Activated CD4-positive, alpha-beta T cell treated with anti-CD3 and anti-CD28 coated beads, Interleukin-2, amount 10 ng/mL, durations not matched to agents 7 days and 5 days (primary cell): ENCODE measurements around the gene NDUFAB1. TPM values are rescaled to one million over a fixed set of nuclear protein-coding genes. Genes with fewer than 3 reads are reported as not detected.

Source experiments
- CTCF ChIA-PET: fragments of 350-600 bp; sonication (Branson Sonifier 250); formaldehyde crosslinking; loops from one replicate; lab custom pipeline; 2021; ENCODE audit warnings: antibody characterized with exemption; lab: Charles Lee
- POLR2A ChIA-PET: fragments of 350-600 bp; sonication (Branson Sonifier 250); formaldehyde crosslinking; loops from one replicate; lab custom pipeline; 2021; ENCODE audit warnings: antibody characterized with exemption; lab: Charles Lee
- DNase-seq: peaks from one replicate; pipeline ENCODE4 v3.0.0-alpha.2; 2020
- H3K27ac Mint-ChIP-seq: one replicate; pipeline ENCODE4 v1.8.0; 2021; ENCODE audit warnings: mild to moderate bottlenecking, moderate library complexity, mixed read lengths
- H3K27me3 Mint-ChIP-seq: one replicate; pipeline ENCODE4 v1.8.0; 2021; ENCODE audit warnings: mixed read lengths
- H3K36me3 Mint-ChIP-seq: one replicate; pipeline ENCODE4 v1.8.0; 2021; ENCODE audit warnings: low read depth, mixed read lengths
- H3K4me1 Mint-ChIP-seq: one replicate; pipeline ENCODE4 v1.8.0; 2021; ENCODE audit warnings: mixed read lengths
- H3K4me3 Mint-ChIP-seq: one replicate; pipeline ENCODE4 v1.8.0; 2021; ENCODE audit warnings: mild to moderate bottlenecking, moderate library complexity, mixed read lengths
- H3K9me3 Mint-ChIP-seq: one replicate; pipeline ENCODE4 v1.8.0; 2021; ENCODE audit warnings: mixed read lengths
- total RNA-seq, 2 experiments: library from RNA; stranded (reverse); gene quantifications; one replicate each; pipeline ENCODE4 v1.2.3, GENCODE V29; 2021

The NDUFAB1 gene
- total RNA-seq, 2 experiments from 2014 or later = 57.8 to 82.6 TPM

- Mint-ChIP-seq H3K9me3 (no peaks in the 10 kb centered on the region), H3K4me1 (no peaks in the 10 kb centered on the region), H3K4me3 (no peak overlapping the region), H3K36me3 (peaks cover 26% of the 10 kb centered on the region), H3K27me3 (no peaks in the 10 kb centered on the region), H3K27ac (peak overlapping the region; percentile 38)
- no peak for DNase-seq
- ChIA-PET CTCF (interaction anchor here (0.7 kb wide), 1 partner anchor 50 kb away, joined by 4 read pairs; no protein-coding TSS in a partner anchor), POLR2A (no interaction called here)
These were observed 16.7 kb downstream of the NDUFAB1 start for GRCh38 chr16:23579371-23579770.

- POLR2A ChIA-PET = no interaction called here
- no peak overlapping the region for H3K4me3 Mint-ChIP-seq
These were observed 17.9 kb downstream of the NDUFAB1 start for GRCh38 chr16:23578101-23578830.

GRCh38 chr16:23577493-23577892, 18.6 kb downstream of the NDUFAB1 start:
- no peak overlapping the region for H3K4me3 Mint-ChIP-seq
- no peak for DNase-seq
- H3K36me3 Mint-ChIP-seq = peaks cover 25% of the 10 kb centered on the region
- CTCF ChIA-PET = interaction anchor here (2.0 kb wide), 1 partner anchor 20 kb away, joined by 5 read pairs; the partner anchor contains the start of genes EARS2 and UBFD1
- no peak overlapping the region for H3K27ac Mint-ChIP-seq
- no peaks in the 10 kb centered on the region for H3K27me3 Mint-ChIP-seq
- H3K9me3 Mint-ChIP-seq = no peaks in the 10 kb centered on the region
- POLR2A ChIA-PET = no interaction called here
- no peaks in the 10 kb centered on the region for H3K4me1 Mint-ChIP-seq

More at GRCh38 chr16:23578101-23578830, 17.9 kb downstream of the NDUFAB1 start:
- Mint-ChIP-seq H3K36me3 (peaks cover 23% of the 10 kb centered on the region), H3K9me3 (no peaks in the 10 kb centered on the region), H3K27ac (no peak overlapping the region), H3K4me1 (no peaks in the 10 kb centered on the region), H3K27me3 (no peaks in the 10 kb centered on the region)
- CTCF ChIA-PET = interaction anchor here (2.0 kb wide), 1 partner anchor 21 kb away, joined by 5 read pairs; the partner anchor contains the start of genes EARS2 and UBFD1
- no peak for DNase-seq

- Mint-ChIP-seq H3K4me3 (no peak overlapping the region), H3K27me3 (no peaks in the 10 kb centered on the region), H3K27ac (no peak overlapping the region), H3K4me1 (no peaks in the 10 kb centered on the region), H3K9me3 (no peaks in the 10 kb centered on the region), H3K36me3 (peaks cover 21% of the 10 kb centered on the region)
- no peak for DNase-seq
- ChIA-PET CTCF (no interaction called here), POLR2A (no interaction called here)
These were observed 20.3 kb downstream of the NDUFAB1 start for GRCh38 chr16:23575834-23576233.

DNA sequence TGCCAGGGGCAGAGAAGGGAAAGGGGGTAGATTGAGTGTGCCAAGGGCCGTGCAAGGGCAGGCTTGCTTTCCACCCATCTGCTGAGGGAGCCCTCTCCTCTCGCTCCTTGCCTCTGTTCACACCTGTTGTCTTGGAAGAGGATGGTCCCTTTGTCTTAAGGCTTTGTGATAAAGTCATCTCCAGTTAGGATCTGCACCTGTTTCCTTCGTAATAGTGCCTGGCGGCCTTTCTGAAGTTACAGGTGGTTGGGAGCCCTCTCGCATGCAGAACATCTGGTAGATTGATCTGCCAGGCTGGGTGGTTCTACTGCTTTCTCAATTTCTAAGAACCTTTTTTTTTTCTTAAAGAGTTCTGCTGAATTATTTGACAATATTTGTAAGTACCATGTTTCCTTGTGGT, 22.3 kb downstream of the NDUFAB1 start:
- Mint-ChIP-seq H3K4me3 (no peak overlapping the region), H3K36me3 (peaks cover 20% of the 10 kb centered on the region), H3K27ac (no peak overlapping the region), H3K27me3 (no peaks in the 10 kb centered on the region), H3K4me1 (no peaks in the 10 kb centered on the region), H3K9me3 (no peaks in the 10 kb centered on the region)
- ChIA-PET CTCF (no interaction called here), POLR2A (interaction anchor here (0.6 kb wide), 1 partner anchor 68 kb away, joined by 6 read pairs; the partner anchor contains the start of gene DCTN5)
- DNase-seq = no peak

DNA sequence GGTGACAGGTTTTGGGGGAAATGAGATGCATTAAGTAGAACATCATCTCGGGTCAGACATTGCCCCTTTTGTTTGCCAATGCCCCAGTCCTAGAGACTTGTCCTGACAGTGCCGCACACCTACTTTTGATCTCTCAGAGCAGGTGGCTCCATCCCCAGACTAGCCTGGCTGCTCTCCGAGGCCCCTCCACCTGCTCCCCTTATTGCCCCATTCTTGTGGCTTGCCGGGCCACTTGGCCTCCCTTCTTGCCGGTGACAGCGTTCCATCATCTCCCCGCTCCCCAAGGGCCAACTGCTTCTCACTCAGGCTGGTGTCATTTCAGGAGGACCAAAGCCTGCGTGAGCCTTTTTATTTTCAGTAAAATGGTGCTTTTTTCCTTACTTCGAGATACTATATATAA, 23.7 kb downstream of the NDUFAB1 start:
- DNase-seq = no peak
- H3K4me1 Mint-ChIP-seq = no peaks in the 10 kb centered on the region
- no peak overlapping the region for H3K4me3 Mint-ChIP-seq
- peaks cover 24% of the 10 kb centered on the region for H3K36me3 Mint-ChIP-seq
- no peaks in the 10 kb centered on the region for H3K27me3 Mint-ChIP-seq
- CTCF ChIA-PET = no interaction called here
- H3K27ac Mint-ChIP-seq = no peak overlapping the region
- POLR2A ChIA-PET = no interaction called here
- H3K9me3 Mint-ChIP-seq = no peaks in the 10 kb centered on the region

- no peak for DNase-seq
- peaks cover 28% of the 10 kb centered on the region for H3K36me3 Mint-ChIP-seq
- H3K4me1 Mint-ChIP-seq = no peaks in the 10 kb centered on the region
- H3K9me3 Mint-ChIP-seq = no peaks in the 10 kb centered on the region
- CTCF ChIA-PET = interaction anchor here (1.8 kb wide), 1 partner anchor 14 kb away, joined by 7 read pairs; the partner anchor contains the start of gene UBFD1
- POLR2A ChIA-PET = no interaction called here
- no peaks in the 10 kb centered on the region for H3K27me3 Mint-ChIP-seq
- H3K4me3 Mint-ChIP-seq = no peak overlapping the region
- no peak overlapping the region for H3K27ac Mint-ChIP-seq
These were observed 24.2 kb downstream of the NDUFAB1 start for GRCh38 chr16:23571895-23572294.

DNA sequence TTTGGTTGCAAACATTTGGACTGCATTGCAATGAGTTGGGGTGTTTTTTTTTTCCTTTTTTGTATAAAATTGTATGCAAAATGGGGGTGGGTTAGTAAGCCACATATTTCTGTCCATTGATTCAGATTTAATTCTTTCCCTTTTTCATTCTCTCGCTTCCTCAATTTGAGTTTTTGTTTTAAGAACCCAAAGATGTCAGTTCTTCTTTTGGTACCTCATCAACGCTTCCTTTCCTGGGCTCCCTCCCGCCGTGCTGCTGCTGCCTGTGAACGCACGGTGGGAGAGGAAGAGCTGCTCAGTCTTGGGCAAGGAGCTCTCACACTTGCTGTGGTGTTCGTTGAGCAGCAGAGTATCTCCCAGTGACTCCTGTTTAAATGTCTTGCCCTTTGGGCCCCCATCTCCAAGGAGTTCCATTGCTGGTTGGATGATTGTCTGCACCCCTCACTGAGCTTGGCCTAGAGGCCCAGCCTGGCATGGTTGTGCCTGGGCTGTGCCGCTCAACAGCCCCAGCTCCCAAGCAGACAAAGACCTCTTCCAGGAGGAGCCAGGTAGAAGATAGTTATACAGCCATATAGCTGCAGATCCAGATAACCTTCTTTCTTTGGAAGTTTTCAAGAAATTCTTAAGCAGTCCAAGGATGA, 25.0 kb downstream of the NDUFAB1 start:
- ChIA-PET CTCF (interaction anchor here (1.8 kb wide), 1 partner anchor 13 kb away, joined by 7 read pairs; the partner anchor contains the start of gene UBFD1), POLR2A (no interaction called here)
- Mint-ChIP-seq H3K4me1 (no peaks in the 10 kb centered on the region), H3K9me3 (no peaks in the 10 kb centered on the region), H3K36me3 (peaks cover 32% of the 10 kb centered on the region), H3K27me3 (no peaks in the 10 kb centered on the region), H3K4me3 (no peak overlapping the region), H3K27ac (no peak overlapping the region)
- no peak for DNase-seq

DNA sequence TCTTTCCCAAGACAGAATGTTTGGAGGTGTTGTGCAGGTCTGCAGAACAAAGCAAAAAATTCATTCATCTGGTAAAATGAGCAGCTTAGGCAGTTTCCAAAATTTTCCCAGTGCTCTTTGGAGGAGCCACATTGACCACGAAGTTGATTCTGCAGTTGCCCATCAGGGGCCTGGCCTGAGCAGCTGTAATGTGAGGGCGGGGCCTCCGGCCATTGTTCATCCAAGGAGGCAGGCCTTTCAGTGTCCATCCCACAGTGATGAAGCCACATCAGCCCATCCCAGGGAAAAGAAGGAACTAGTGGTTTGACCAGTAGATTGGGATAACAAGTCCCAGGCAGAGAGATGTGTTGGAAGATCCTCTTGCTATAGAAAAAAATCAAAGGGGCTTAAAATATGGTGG, 28.5 kb downstream of the NDUFAB1 start:
- Mint-ChIP-seq H3K36me3 (peaks cover 45% of the 10 kb centered on the region), H3K4me3 (no peak overlapping the region), H3K4me1 (no peaks in the 10 kb centered on the region), H3K9me3 (no peaks in the 10 kb centered on the region), H3K27ac (no peak overlapping the region), H3K27me3 (no peaks in the 10 kb centered on the region)
- no peak for DNase-seq
- POLR2A ChIA-PET = no interaction called here
- CTCF ChIA-PET = interaction anchor here (1.9 kb wide), 1 partner anchor 10 kb away, joined by 6 read pairs; the partner anchor contains the start of genes EARS2 and UBFD1

GRCh38 chr16:23566724-23567123, 29.4 kb downstream of the NDUFAB1 start:
- H3K36me3 Mint-ChIP-seq = peaks cover 49% of the 10 kb centered on the region
- H3K4me1 Mint-ChIP-seq = no peaks in the 10 kb centered on the region
- no peak for DNase-seq
- no peaks in the 10 kb centered on the region for H3K27me3 Mint-ChIP-seq
- no peak overlapping the region for H3K4me3 Mint-ChIP-seq
- no peaks in the 10 kb centered on the region for H3K9me3 Mint-ChIP-seq
- CTCF ChIA-PET = no interaction called here
- POLR2A ChIA-PET = no interaction called here
- H3K27ac Mint-ChIP-seq = no peak overlapping the region

DNA sequence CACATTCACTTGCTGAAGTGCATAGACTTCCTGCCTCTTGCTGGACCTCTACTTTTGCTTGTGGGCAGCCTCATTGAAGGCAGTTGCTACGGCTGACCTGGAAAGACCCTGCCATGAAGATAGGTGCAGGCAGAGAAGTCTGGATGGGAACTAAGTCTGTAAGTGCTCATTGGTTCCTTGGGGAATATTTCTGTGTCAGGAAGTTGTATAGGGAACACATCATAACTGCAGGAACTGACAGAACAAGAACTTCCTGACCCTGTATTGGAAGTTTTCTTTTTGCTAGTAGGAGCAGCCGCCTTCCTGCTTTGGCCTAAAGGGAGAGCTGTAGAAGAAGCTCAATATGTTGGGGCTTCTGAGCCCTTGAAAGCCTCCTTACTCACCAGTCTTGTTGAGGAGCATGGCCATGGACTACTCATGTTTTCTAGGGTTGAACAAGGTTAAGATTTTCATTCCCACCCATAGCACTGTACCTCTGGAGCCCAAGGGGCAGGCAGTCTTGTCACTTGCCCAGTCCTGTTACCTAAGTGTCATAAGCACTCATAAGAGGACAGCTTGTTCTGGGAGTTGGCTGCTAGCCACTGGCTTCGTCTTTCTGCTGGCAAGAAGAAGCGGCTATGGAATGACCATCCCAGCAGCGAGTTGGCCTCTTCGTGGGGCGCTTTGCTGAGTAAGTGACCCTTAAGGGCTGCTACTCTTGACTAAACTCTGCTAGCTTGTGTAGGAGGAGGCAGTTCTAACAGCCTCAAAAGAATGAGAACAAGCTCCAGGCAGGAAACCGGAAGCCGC, 31.3 kb downstream of the NDUFAB1 start:
- no peaks in the 10 kb centered on the region for H3K9me3 Mint-ChIP-seq
- DNase-seq = no peak
- peaks cover 38% of the 10 kb centered on the region for H3K36me3 Mint-ChIP-seq
- POLR2A ChIA-PET = no interaction called here
- H3K4me1 Mint-ChIP-seq = peaks cover 7% of the 10 kb centered on the region
- H3K4me3 Mint-ChIP-seq = no peak overlapping the region
- no peak overlapping the region for H3K27ac Mint-ChIP-seq
- CTCF ChIA-PET = interaction anchor here (0.6 to 1.0 kb wide), 2 partner anchors 32 to 143 kb away, joined by 3 to 5 read pairs; partner anchors contain the start of gene NDUFAB1
- H3K27me3 Mint-ChIP-seq = no peaks in the 10 kb centered on the region

- peaks cover 38% of the 10 kb centered on the region for H3K36me3 Mint-ChIP-seq
- no peak overlapping the region for H3K27ac Mint-ChIP-seq
- no peaks in the 10 kb centered on the region for H3K27me3 Mint-ChIP-seq
- peaks cover 22% of the 10 kb centered on the region for H3K4me1 Mint-ChIP-seq
- no peak overlapping the region for H3K4me3 Mint-ChIP-seq
- no peaks in the 10 kb centered on the region for H3K9me3 Mint-ChIP-seq
- ChIA-PET POLR2A (no interaction called here), CTCF (no interaction called here)
- no peak for DNase-seq
These were observed 32.9 kb downstream of the NDUFAB1 start for GRCh38 chr16:23563186-23563585.
